Measurements from ENCODE around the gene OXSR1. TPM values are rescaled to one million over a fixed set of nuclear protein-coding genes. Genes with fewer than 3 reads are reported as not detected.

Gene OXSR1
- total and polyA plus RNA-seq, 2 of the 13 experiments (the other 11 are each of a cell fraction or from before 2014, with no cell fraction given) = 27.4 to 32.6 TPM

DNA sequence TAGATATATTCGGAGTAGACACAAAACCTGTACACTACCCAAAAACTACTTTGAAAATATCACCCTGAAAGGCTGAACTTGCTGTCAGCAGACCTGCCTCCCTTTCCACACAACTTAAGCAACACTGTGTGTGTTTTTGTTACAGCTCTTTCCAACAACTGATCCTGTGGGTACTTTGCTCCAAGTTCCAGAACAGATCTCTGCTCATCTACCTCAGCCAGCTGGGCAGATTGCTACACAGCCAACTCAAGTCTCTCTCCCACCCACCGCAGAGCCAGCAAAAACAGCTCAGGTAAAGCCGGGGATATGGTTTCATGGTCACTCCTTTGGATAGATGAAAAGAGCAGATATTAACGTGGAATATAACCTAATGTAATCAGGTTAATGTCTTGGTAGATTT is 80.6 kb downstream of the OXSR1 start:
- intact Hi-C loops (cut with micrococcal nuclease; ENCODE audit: unreplicated experiment) (loop anchor here (10.0 kb wide), 1 partner anchor 111 kb away; the partner anchor contains the start of genes ACAA1 and MYD88), in situ Hi-C loops (cut with HindIII; ENCODE audit: extremely low pct_ligation_motif_present, low pct_unique_long_range_greater_than_20kb) (no loop called here)
- over 99% methylated on average over 4 of the region's 4 CpGs for WGBS (ENCODE audit: low lambda C conversion rate)

DNA sequence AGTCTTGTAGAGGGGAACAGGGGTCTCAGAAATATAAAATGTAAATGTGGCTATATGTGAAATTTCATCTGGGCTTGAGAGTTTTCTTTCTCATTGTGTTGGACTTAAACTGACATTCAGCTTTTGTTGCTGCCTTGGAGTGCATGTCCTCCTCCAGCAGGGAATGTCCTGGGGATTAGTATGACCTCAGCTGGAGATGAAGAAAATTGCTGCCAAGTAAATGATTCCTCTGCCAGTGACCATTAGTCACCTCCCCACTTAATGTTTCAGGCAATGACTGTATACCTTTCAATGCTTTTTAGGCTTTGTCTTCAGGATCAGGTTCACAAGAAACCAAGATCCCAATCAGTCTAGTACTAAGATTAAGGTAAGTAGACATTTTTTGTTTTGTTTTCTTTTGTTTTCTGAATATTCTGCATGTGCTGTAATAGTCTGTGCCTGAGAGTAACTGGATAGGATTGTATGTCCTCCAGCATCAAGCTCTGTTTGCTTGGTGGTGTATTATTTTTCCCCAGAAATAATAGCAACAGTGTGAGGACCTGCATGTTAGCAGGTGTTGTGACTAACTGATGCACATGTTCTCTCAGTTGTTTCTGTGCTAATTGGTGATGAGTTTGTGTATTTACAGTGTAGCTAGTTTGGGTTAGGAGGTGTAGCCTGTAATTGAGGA is 82.2 kb downstream of the OXSR1 start:
- Histone ChIP-seq H3K79me2 (ENCODE audit: insufficient read depth, low read length) (no peaks in the 10 kb centered on the region), H3K27ac (ENCODE audit: extremely low read length, insufficient read depth, low read length) (no peak overlapping the region), H3K27me3 (ENCODE audit: control insufficient read depth in 1 of 2, insufficient read depth in 2 of 2, low read length in 2 of 2) (no peaks in the 10 kb centered on the region; a peak in 1 of 5 replicates), H3K4me2 (ENCODE audit: low read depth, low read length) (no peak overlapping the region), H3K9me3 (ENCODE audit: low read length) (no peaks in the 10 kb centered on the region), H3K4me3 (replicated peaks in 1 of 3; ENCODE audit: insufficient read depth in 1 of 3, low read depth in 2 of 3, low read length in 3 of 3) (no peak overlapping the region), H2AFZ (ENCODE audit: low read length) (no peak overlapping the region), H3K36me3 (replicated peaks in 1 of 2; ENCODE audit: control insufficient read depth in 1 of 2, insufficient read depth in 2 of 2, low read length in 2 of 2) (peaks cover 21 to 58% of the 10 kb centered on the region in 2 experiments), H3K4me1 (ENCODE audit: insufficient read depth, low read length) (peaks cover 16% of the 10 kb centered on the region), H4K20me1 (ENCODE audit: insufficient read depth, low read length) (0 out of 2 replicates have a peak, but pooled peaks cover 2% of the 10 kb centered on the region), H3K9ac (ENCODE audit: insufficient read depth, low read depth, low read length) (no peak overlapping the region)
- TF ChIP-seq ZNF292 (CRISPR knock-in tag; IDR thresholded peaks at IDR 0.05; ENCODE audit: borderline replicate concordance, low read depth) = no peak
- no peak for TF ChIP-seq ATF7-NPFF (CRISPR knock-in tag; IDR thresholded peaks at IDR 0.05; ENCODE audit: low read depth)
- TF ChIP-seq, protein P1, sequence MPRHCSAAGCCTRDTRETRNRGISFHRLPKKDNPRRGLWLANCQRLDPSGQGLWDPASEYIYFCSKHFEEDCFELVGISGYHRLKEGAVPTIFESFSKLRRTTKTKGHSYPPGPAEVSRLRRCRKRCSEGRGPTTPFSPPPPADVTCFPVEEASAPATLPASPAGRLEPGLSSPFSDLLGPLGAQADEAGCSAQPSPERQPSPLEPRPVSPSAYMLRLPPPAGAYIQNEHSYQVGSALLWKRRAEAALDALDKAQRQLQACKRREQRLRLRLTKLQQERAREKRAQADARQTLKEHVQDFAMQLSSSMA (CRISPR knock-in tag; IDR thresholded peaks at IDR 0.05) = no peak
- peak; percentile 6 for DNase-seq (ENCODE audit: low spot score)
- POLR2A ChIA-PET = no interaction called here
- in situ Hi-C loops (cut with HindIII; ENCODE audit: extremely low pct_ligation_motif_present, low pct_unique_long_range_greater_than_20kb) = no loop called here
- peak; percentile 51 for ATAC-seq
- FAIRE-seq = no peak
- intact Hi-C loops (cut with micrococcal nuclease; ENCODE audit: unreplicated experiment) = loop anchor here (10.0 kb wide), 1 partner anchor 113 kb away; the partner anchor contains the start of genes ACAA1 and MYD88
- CTCF ChIA-PET (ENCODE audit: low intra/inter-chr PET ratio, low total read pairs) = no interaction called here
- BruUV-seq (replicated peaks) = no TSS peak

More for the DNA sequence above, 80.6 kb downstream of the OXSR1 start:
- no peaks in the 10 kb centered on the region; a peak in 1 of 5 replicates for H3K27me3 ChIP-seq (ENCODE audit: control insufficient read depth in 1 of 2, insufficient read depth in 2 of 2, low read length in 2 of 2)
- H4K20me1 ChIP-seq (ENCODE audit: insufficient read depth, low read length) = 0 out of 2 replicates have a peak, but pooled peaks cover 2% of the 10 kb centered on the region
- H3K27ac ChIP-seq (ENCODE audit: extremely low read length, insufficient read depth, low read length) = no peak overlapping the region
- no peak for DNase-seq (ENCODE audit: low spot score)
- ChIA-PET POLR2A (no interaction called here), CTCF (ENCODE audit: low intra/inter-chr PET ratio, low total read pairs) (no interaction called here)
- TF ChIP-seq RBM22 (optimal IDR thresholded peaks at IDR 0.05; ENCODE audit: low read length) (no peak), ZNF7 (CRISPR knock-in tag; IDR thresholded peaks at IDR 0.05) (no peak), ZNF839 (CRISPR knock-in tag; IDR thresholded peaks at IDR 0.05; ENCODE audit: borderline replicate concordance) (no peak), SMYD3 (CRISPR knock-in tag; IDR thresholded peaks at IDR 0.05) (no peak), PAWR (CRISPR knock-in tag; IDR thresholded peaks at IDR 0.05; ENCODE audit: borderline replicate concordance) (no peak), SKI (IDR thresholded peaks at IDR 0.05; ENCODE audit: partially characterized antibody) (no peak), RARG (CRISPR knock-in tag; IDR thresholded peaks at IDR 0.05; ENCODE audit: low read depth) (no peak), KDM2A (CRISPR knock-in tag; IDR thresholded peaks at IDR 0.05; ENCODE audit: borderline replicate concordance, low read depth) (no peak)
- TF ChIP-seq, protein P1 (CRISPR knock-in tag; IDR thresholded peaks at IDR 0.05) = no peak
- no peaks in the 10 kb centered on the region for H3K79me2 ChIP-seq (ENCODE audit: insufficient read depth, low read length)
- H3K9me3 ChIP-seq (ENCODE audit: low read length) = no peaks in the 10 kb centered on the region
- no TSS peak for BruUV-seq (replicated peaks)
- no peak for FAIRE-seq
- H3K36me3 ChIP-seq (replicated peaks in 1 of 2; ENCODE audit: control insufficient read depth in 1 of 2, insufficient read depth in 2 of 2, low read length in 2 of 2) = peaks cover 12 to 45% of the 10 kb centered on the region in 2 experiments
- H3K4me3 ChIP-seq (replicated peaks in 1 of 3; ENCODE audit: insufficient read depth in 1 of 3, low read depth in 2 of 3, low read length in 3 of 3) = no peak overlapping the region
- H3K4me2 ChIP-seq (ENCODE audit: low read depth, low read length) = no peak overlapping the region
- no peak overlapping the region for H3K9ac ChIP-seq (ENCODE audit: insufficient read depth, low read depth, low read length)
- H2AFZ ChIP-seq (ENCODE audit: low read length) = no peak overlapping the region
- ATAC-seq = no peak
- peaks cover 16% of the 10 kb centered on the region for H3K4me1 ChIP-seq (ENCODE audit: insufficient read depth, low read length)
